Measurements from ENCODE around the gene STON2. TPM values are rescaled to one million over a fixed set of nuclear protein-coding genes. Genes with fewer than 3 reads are reported as not detected.

Gene STON2
- polyA plus RNA-seq, 3 donors: 45.5 to 49.7 (median 46.4) TPM

DNA sequence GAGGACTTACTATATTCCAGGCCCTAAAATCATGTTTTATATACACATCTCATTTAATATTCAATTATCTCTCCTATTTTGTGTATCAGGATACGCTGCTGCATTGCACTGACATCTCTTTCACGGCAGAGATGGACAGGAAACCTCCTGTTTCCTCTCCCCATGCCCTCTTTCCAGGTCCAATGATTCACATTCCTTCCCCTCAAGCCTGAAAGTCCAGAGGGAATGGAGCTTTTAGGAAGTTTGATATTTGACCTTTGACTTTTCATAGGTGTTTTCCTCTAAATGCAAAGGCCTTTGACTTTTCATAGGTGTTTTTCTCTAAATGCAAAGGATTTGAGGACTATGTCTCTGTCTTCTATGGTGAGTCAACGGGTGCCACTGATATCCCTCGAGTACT lies 89.5 kb downstream of the STON2 start:
- no peak for DNase-seq (ENCODE audit: low read depth in 3 of 3, low spot score in 2 of 3)

DNA sequence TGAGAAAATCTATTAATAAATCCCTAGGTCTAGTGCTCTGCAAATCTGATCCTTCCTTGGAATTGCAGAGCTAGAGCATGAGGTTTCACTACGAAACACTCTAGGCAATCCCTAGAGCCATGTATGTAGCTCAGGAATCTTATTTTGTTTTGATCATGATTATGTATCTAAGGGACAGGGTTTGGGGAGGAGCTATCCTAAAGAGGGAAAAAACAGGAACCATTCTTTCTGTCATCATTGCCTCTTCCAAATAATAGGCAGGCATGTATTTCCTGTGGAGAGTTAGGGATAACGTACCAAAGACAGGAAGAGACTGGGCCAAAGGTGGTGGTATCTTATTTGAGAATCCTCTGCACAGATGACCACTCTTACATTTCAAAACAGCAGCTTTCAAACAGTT lies 90.6 kb downstream of the STON2 start:
- no peak for DNase-seq (ENCODE audit: low read depth in 3 of 3, low spot score in 2 of 3)

DNA sequence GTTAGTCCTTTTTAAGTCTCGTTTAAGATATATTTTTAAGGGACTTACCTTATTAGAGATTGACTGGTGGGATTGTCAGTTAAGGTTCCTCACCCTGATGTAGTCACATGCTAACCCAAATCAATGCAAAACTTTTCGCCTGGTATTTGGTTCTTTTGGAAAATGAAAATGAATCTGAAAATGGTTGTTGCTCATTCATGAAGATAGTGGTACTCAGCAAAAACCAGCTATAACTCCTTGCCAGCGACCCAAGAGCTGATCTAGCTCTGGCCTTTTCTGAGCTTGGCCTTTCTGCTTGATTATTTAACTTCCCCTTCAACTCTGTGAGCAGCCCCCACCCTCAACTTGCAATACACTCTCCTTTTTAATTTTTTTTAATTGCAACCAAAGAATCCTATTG lies 94.4 kb downstream of the STON2 start:
- DNase-seq (ENCODE audit: low read depth in 3 of 3, low spot score in 2 of 3): no peak

DNA sequence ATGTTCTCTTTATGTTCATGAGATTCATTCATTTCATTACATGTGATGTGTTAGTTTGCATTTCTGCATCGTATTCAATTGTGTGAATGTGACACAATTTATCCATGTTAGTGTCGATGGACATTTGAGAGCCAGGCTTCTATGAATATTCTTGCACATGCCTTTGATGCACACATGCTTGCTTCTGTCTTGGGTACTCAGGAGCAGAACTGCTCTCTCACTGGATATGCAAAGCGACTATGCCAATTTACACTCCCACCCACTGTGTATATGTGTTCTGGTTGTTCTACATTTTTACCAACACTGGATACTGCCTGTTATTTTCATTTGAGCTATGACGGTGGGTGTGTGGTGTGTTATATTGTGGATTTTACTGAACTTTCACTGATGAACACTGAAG lies 95.1 kb downstream of the STON2 start:
- no peak for DNase-seq (ENCODE audit: low read depth in 3 of 3, low spot score in 2 of 3)

DNA sequence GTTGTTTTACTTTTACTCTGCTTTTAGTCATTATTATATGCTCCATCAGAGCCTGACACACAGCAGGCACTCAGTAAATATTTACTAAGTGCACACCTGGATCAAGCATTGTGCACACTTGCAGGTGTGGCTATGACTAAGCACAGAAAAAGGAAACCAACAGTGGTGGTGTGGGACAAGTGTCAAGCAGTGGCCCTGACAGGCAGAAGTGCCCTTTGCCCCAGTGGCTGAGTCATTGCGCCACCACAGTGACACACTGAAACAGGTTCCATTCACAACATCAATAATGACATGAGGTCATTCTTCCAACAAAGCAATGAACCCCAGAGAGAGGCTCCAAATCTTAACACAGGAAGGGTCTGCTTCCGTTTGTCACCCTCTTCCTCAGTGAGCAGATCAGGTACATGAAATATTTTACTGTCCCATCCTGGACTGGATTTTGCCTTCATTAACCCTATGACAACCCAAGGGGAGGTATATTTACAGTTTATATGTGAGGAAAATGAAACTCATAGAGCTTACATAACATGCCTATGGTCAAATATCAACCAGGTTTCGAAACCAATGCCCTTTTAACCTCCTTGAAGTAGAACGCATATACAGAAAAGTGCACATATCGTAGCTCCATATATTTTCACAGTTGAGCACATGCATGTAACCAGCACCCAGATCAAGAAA lies 96.7 kb downstream of the STON2 start:
- no peak for DNase-seq (ENCODE audit: low read depth in 3 of 3, low spot score in 2 of 3)

DNA sequence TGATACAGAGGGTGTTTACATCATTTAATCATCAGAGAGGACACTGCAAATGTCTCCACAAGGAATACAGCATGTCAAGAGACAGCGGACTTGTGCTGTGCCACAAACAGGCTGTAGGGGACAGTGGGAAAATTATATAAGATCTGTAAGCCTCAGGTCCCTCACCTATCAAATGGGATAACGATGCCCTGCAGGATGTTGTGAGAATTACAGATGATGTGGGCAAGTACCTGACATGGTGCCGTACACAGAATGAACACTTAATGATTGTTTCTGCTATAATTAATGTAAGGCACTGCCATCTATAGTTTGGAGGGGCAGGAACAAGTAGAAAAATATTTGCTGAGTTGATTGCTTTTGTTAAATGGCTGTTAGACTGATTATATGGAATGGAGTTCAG lies 97.5 kb downstream of the STON2 start:
- no peak for DNase-seq (ENCODE audit: low read depth in 3 of 3, low spot score in 2 of 3)

DNA sequence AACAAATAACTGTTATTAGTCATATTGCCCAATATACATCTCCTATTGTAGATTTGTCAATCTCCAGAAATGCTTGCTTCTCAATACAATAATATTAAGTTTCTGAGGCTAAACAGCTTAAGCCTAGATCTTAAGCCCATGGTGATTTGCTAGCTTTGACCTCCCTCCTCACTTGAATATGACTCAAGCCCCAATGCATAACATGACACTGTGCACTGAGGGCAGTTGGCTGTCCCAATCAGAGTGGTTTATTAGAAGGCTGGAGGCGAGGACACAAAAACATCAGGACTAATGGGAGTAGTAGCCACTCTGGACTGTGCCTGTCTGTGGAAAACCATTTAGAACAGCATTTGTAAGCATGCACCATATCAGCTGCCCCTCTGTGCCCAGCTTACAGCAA lies 98.3 kb downstream of the STON2 start:
- no peak for DNase-seq (ENCODE audit: low read depth in 3 of 3, low spot score in 2 of 3)

DNA sequence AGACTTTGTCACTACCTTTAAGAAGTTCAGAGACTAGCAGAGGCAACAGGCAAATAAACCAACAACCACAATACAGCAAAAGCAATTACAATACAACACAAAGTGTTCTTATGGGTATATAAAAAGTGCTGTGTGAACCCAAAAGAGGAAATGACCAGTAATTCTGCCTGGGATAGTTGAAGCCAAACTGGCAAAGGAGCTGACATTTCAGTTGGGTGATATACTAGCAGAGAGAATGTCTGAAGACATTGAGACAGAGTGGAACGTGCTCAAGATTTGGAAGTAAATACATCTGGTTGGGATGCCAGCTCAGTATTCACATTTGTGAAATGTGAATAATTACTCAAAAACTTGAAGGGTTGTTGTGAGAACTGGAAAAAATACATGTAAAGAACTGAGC lies 98.8 kb downstream of the STON2 start:
- no peak for DNase-seq (ENCODE audit: low read depth in 3 of 3, low spot score in 2 of 3)

DNA sequence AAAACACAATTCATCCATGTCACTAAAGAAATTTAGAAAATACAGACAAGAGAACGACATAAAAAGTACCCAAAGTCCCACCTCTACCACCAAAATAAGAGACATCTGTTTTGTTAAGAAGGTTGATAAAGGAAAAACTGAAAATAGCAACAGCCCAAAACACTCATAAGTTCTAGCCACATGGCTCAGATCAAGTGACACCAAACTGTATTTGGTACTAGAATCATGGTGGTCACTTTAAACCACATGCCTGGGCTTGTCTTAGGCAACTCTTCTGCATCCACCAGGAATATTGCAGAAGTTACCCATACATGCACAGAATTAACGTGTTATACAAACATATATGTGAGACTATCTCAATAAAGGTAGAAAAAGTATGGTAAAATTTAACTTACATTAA lies 101.2 kb downstream of the STON2 start:
- DNase-seq (ENCODE audit: low read depth in 3 of 3, low spot score in 2 of 3): no peak

DNA sequence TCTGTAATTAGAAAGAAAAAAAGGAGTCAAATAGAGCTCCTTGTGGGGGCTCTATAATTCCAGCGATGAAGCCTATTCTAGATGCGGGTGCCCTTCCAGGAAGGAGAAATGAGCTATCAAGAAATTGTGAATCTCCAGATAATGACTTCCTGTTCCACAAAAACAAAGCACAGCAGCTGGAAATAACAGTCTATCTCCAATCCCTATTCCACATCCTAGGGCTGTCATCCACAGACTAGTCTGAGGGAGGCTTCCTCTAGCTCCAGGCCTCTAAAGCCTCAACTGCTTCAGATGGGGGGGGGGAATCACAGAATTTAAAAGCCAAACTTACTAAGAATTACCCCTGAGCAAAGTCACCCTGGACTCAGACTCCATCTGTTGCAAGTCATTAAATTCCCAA lies 102.0 kb downstream of the STON2 start:
- DNase-seq (ENCODE audit: low read depth in 3 of 3, low spot score in 2 of 3): no peak

DNA sequence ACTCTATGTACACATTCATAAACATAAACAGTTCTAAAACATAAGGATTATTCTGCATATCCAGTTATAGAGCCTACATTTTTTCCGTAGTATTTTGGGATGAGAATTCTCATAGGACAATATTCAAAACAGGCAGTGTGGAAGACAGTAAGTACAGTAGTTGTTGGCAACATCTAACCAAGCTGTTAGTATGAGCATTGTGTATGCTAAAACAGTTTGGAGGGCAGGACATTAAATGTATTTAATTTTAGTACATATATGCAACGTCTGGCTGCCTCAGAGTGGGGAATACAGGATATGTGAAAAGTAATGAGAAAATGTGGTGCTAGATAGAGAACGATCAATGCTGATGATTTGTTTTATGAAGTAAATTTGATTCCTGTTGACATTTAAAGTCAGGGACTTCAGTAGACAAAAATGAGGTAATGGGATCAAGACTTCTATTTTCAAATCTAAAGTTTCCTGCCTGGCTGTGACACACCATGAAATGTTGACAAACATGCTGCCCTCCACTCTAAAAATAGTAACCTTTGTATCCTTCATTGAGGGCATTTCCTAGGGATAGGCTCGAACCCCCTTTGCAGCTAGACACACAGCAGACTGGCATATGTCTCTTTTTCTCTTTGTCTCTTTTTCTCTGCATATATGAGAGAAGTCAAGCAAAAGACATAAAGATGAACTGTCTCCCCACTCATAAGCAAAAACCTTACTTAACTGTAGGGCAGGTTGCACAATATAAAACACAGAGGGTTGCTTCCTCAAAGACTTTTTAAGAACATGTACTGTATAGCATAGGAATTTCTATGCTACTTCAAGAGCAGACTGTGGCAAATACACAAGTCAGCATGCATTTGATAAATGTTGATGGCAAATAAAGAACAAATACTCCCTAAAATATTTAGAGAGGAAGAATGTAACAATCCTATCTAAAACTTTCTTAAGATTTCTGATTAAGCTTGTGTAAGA lies 103.9 kb downstream of the STON2 start:
- DNase-seq (ENCODE audit: low read depth in 3 of 3, low spot score in 2 of 3): no peak

DNA sequence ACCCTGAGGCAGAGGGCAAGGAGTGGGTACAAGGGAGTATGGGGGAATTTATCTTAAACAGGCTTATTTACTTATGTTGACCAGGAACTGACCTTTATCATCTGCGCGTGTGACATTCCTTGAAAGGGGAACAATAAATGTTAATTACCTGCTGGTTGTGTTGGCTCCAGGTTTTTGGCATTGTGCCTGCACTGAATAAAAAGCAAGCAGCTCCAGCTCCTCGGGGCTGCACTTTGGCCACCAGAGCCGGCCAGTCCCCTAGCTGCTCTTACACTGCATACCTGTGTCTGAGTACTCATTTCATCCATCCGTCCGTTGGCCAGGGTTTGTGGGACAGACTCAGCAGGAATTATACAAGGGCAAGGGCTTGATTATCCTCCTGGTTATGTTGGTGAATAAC lies 110.6 kb downstream of the STON2 start:
- no peak for DNase-seq (ENCODE audit: low read depth in 3 of 3, low spot score in 2 of 3)

DNA sequence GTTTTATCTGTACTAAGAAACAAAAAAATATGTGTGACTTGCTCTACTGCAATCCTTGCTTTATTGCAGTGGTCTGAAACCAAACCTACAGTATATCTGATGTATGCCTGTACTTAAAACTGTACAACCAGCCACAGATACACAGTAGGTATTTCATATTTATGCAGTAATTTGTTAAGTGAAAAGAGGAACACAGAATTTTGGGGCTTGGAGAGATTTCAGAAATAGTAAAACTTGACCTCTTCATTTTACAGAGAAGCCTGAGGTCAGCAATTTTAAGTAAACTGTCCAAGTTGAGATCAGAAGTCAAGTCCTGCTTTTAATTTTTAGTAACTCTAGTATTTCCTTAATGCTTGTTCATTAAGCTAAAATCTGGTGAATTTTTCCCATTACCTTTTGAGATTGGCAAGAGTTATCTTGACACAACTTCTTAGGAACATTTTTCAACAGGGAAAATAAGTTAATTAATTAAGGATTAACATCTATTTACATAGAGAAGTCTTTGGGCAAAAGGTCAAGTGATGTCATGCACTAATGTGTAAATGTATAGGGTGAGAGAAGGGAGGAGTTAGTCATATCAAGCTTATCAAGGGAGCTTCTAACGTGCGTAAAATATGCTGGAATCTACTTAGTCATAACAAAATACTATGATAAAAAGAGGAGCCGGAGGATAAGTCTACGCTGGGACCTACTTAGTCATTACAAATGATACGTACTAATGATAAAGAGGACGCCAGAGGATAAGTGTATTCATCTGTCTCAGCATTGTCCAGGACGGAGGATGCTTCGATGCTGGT lies 113.4 kb downstream of the STON2 start:
- no peak for DNase-seq (ENCODE audit: low read depth in 3 of 3, low spot score in 2 of 3)

DNA sequence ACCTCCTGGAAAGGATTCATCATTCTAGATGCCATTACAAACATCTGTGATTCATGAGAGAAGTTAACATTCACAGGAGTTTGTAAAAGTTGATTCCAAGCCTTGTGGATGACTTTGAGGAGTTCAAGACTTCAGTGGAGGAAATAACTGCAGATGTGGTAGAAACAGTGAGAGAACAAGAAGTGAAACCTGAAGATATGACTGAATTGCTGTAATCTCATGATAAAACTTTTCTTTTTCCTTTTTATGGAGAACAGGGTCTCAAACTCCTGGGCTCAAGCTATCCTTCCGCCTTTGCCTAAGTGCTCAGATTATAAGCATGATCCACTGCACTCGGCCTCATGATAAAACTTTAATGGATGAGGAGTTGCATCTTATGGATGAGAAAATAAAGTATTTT lies 114.9 kb downstream of the STON2 start:
- no peak for DNase-seq (ENCODE audit: low read depth in 3 of 3, low spot score in 2 of 3)

DNA sequence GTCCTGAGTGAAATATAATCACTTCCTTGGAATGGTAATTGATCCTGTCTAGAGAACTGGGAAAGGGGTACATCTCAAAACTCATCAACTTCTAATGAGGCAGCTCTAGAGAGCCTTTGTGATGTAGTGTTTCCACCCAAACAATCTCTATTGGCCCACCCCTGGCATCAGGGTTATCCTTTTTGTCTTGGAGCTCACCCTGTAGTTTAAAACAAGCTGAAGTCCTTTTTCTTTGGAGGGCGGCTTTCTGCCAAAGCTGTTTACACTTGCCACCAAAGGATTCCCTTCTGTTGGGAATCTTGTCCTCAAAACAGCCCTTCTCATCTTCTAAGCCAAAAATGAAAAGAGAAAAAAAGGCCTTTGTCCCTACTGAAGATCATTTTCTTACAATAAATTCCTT lies 118.8 kb downstream of the STON2 start:
- no peak for DNase-seq (ENCODE audit: low read depth in 3 of 3, low spot score in 2 of 3)

DNA sequence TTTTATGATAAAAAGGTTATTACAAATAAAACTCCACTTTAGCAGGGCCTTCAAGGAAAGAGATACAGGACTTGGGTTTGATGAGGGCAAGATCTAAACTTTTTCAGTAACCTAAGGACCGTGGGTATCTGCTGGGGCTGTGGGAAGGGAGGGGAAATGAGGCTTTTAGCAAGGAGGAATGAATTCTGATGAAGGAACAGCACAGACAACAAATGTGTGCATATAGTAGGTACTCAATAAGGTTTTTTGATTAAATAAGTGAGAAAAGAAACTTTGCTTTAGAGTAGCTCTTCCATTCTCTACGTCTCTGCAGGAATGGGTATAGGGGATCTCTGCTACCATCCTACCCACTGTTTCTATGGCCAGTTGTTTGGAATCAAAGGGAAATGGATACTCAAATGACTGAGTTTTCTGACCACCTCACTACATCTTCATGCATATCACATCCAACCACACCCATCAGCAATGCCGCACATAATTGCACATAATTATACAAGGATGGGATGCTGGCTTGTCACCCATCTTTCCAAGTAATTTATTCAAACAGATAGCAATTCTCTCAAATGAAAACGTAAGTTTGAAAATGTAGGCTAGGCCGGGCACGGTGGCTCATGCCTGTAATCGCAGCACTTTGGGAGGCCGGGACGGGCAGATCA lies 119.9 kb downstream of the STON2 start:
- DNase-seq (ENCODE audit: low read depth in 3 of 3, low spot score in 2 of 3): no peak

DNA sequence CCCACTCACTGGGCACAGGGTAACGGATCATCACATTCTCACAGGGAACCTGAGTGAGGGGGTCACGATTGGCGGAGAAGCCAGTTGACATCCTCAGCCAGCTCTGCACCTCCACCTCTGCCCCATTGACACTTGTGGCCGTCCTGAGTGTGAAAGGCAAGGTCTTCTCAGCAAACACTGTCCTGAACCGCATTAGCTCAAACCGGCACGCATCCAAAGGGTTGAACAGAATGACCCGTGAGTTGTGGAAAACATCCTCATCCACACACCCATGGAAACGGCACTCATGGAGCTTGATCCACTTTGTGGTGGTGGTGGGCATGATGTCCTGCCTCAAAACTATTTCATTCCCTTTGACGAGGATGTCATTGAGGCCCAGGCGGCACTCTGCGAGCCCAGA lies 123.0 kb downstream of the STON2 start:
- no peak for DNase-seq (ENCODE audit: low read depth in 3 of 3, low spot score in 2 of 3)

DNA sequence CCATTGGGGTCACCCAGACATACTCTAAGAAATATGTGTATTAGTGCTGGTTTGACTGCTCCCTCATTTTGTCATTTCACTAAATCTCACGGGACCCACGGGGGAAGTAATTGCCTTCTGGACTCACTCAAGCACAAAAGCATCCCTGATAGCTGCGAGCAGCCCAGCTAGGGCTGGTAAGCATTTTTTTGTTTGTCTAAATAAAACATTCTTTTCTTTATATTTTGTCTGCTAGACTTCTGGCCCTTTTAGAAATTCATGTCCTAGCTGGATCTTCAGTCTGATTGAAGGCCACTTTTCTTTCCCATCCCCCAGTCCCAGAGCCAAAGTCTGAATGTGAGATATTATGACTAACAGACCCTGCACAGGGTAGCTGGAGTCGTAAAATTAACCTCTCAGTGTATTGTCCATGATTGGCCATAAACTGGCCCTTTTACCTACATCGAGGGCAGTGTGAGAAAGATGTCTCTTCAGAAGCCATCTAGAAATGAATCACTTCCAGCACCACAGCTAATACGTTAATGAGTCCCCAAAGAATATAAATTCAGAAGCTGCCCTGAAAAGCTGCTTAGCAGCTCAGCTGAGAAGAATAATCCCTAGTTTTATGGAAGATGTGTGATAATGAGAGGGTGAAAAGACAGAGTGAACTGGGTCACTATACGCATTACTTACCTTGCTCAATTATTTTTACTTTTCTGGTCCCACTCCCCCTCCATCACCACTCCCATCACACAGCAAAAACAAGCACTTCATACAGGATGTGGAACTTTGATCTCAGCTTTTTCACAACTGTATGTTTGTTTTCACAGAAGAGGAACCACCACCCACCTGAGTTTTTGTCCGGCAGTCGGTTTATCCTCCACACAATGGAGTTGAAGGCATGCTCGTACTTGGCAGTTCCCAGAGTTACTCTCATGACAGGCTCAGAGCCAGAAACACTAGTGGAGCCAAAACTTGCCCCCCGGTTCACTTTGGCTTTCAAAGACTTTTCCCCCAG lies 123.8 kb downstream of the STON2 start:
- DNase-seq (ENCODE audit: low read depth in 3 of 3, low spot score in 2 of 3): no peak

DNA sequence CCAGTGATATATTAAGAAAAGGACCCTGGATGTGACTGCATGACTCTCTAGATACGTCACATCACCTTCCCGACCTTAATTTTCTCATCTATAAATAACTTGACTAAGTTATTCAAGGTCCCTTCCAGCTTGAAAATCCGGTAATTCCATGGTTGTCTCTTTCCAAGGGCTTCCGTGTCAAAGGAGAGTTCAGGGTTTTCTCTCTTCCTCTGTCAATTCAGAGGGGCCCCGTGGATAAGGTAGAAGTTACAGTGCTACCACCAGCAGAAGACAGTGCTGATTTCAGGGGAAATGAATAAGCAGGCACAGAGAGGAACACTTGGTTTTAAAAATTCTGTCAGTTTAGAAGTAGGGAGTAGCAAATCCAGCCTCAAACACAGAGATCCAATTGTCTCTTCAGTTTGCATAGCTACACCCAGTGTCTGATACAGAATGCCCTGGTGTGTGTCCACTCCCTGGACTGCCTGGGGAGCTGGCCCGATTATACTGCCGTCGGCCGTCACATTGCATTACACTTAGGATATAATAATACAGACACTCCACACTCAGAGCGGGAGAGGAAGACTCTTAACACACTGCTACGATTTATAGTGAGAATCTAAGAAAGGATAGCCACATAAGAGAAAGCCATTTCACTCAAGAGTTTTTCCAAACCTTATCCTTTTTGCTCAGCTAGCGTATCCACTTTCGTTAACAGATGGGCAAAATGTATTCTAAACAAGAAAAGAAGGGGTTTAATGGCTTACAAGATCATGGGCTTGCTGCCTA lies 124.6 kb downstream of the STON2 start:
- DNase-seq (ENCODE audit: low read depth in 3 of 3, low spot score in 2 of 3): no peak

All from right renal cortex interstitium (tissue), 3 donors.